Sigmoid colon (tissue), 7 donors: ENCODE data around the gene COL6A1. TPM values are rescaled to one million over a fixed set of nuclear protein-coding genes. Genes with fewer than 3 reads are reported as not detected.
"Not testable (repeated sequence)": the region's sequence is repeated elsewhere in the genome, so short reads cannot be mapped to it uniquely, and the experiment has no call there.

Experiments
- DNase-seq: peaks from one replicate; pipeline ENCODE4 v3.0.0-alpha.2; 2019
- H3K27ac ChIP-seq, 4 donors: fragments of 200-600 bp; sonication (generic); one replicate each; pipeline ENCODE4 v1.5.1; 2016 to 2019; ENCODE audit warnings: mild to moderate bottlenecking in 1 of 4
- H3K27me3 ChIP-seq, 3 donors: fragments of 200-600 bp; sonication (generic); one replicate each; pipeline ENCODE4 v1.5.1; 2019; ENCODE audit warnings: mild to moderate bottlenecking in 1 of 3
- H3K36me3 ChIP-seq, 4 donors: fragments of 200-600 bp; sonication (generic); one replicate each; pipeline ENCODE4 v1.5.1; 2016 to 2019
- H3K4me1 ChIP-seq, 4 donors: fragments of 200-600 bp; sonication (generic); one replicate each; pipeline ENCODE4 v1.5.1; 2017 to 2019
- H3K4me3 ChIP-seq, 4 donors: fragments of 200-600 bp; sonication (generic); one replicate each; pipeline ENCODE4 v1.5.1; 2017 to 2019; ENCODE audit warnings: mild to moderate bottlenecking in 2 of 4, moderate library complexity in 1 of 4
- H3K9me3 ChIP-seq, 4 donors: fragments of 200-600 bp in 3 of 4; sonication (generic) in 3 of 4; one replicate each; pipeline versions ENCODE4 v1.5.1 to v1.6.1; 2013 to 2019
- CTCF ChIP-seq, 4 experiments: fragments of 450-650 bp in 3 of 4; fragments of 200-600 bp in 1 of 4; IDR thresholded peaks; one replicate each; pipeline ENCODE4 v1.5.1; 2016 to 2019; ENCODE audit warnings: antibody characterized with exemption in 4 of 4, mild to moderate bottlenecking in 3 of 4, moderate library complexity in 2 of 4
- EP300 ChIP-seq, 4 donors: sonication (generic); formaldehyde crosslinking; IDR thresholded peaks; one replicate each; pipeline ENCODE4 v1.6.1; 2017; ENCODE audit warnings: antibody characterized with exemption in 4 of 4
- POLR2A ChIP-seq, 2 donors: fragments of 450-650 bp; IDR thresholded peaks; one replicate each; pipeline ENCODE4 v1.6.1; 2016; ENCODE audit warnings: antibody characterized with exemption in 2 of 2, mild to moderate bottlenecking in 2 of 2, moderate library complexity in 2 of 2
- POLR2AphosphoS5 ChIP-seq, 4 donors: sonication (generic); formaldehyde crosslinking; IDR thresholded peaks; one replicate each; pipeline ENCODE4 v1.6.1; 2017; ENCODE audit warnings: antibody characterized with exemption in 4 of 4
- WGBS, 2 donors: extraction: QIAGEN DNeasy Blood & Tissue Kit; methylation state at CpG; one replicate each; pipeline ENCODE4 v1.1.7; 2013; 5-methylcytosine and 5-hydroxymethylcytosine counted together
- intact Hi-C: fragments of 100-400 bp; cut with DNase I; formaldehyde crosslinking; loops from one replicate; pipeline ENCODE4 v1.15.1; 2023
- polyA plus RNA-seq, 3 donors: library from polyadenylated mRNA; stranded (reverse); fragments of 200-250 nt; gene quantifications; one replicate each; pipeline ENCODE4 v1.2.3, GENCODE V29; 2013
- total RNA-seq, 4 donors: library from RNA; depleted of rRNA; stranded (reverse); fragments of >200 nt; gene quantifications; one replicate each; pipeline ENCODE4 v1.1.0, GENCODE V29; 2016
- donor health status: healthy with polysubstance abuse.
- donor health status: Bipolar disorder and iron deficiency.
- donor health status: healthy.

Gene COL6A1
- total and polyA plus RNA-seq, 7 donors: 14.3 to 1,755 (median 622) TPM

GRCh38 chr21:45972716-45973474, 8.7 kb upstream of the COL6A1 start:
- no peaks in the 10 kb centered on the region for H3K9me3 ChIP-seq
- no peaks in the 10 kb centered on the region for H3K27me3 ChIP-seq
- H3K36me3 ChIP-seq: no peaks in the 10 kb centered on the region
- WGBS, 2 donors: 2 to 5% methylated on average over 58 of the region's 58 CpGs
- peak overlapping the region; percentile 18 to 59 (median 47) for H3K4me3 ChIP-seq
- TF ChIP-seq POLR2A (IDR thresholded peaks at IDR 0.05) (no peak), CTCF (IDR thresholded peaks at IDR 0.05) (no peak), POLR2AphosphoS5 (IDR thresholded peaks at IDR 0.05) (peak in 3 of 4 donors; percentile 44 to 54 (median 44)), EP300 (IDR thresholded peaks at IDR 0.05) (peak in 1 of 4 donors; percentile 2)
- intact Hi-C loops: loop anchor here (1.0 to 5.0 kb wide), 2 partner anchors 125 to 254 kb away; partner anchors contain the start of genes COL6A2 and LSS
- DNase-seq: peak; percentile 93
- peak overlapping the region; percentile 90 to 98 (median 98) for H3K27ac ChIP-seq
- peaks cover 0 to 71% (median 67%) of the 10 kb centered on the region in 4 donors for H3K4me1 ChIP-seq

- Histone ChIP-seq H3K36me3 (no peaks in the 10 kb centered on the region), H3K9me3 (no peaks in the 10 kb centered on the region), H3K27ac (peak overlapping the region; percentile 90 to 98 (median 98)), H3K27me3 (no peaks in the 10 kb centered on the region), H3K4me3 (peak overlapping the region; percentile 39 to 59 (median 47)), H3K4me1 (peaks cover 0 to 74% (median 72%) of the 10 kb centered on the region in 4 donors)
- DNase-seq: peak; percentile 96
- intact Hi-C loops: loop anchor here (1.0 to 5.0 kb wide), 2 partner anchors 125 to 254 kb away; partner anchors contain the start of genes COL6A2 and LSS
- 1 to 2% methylated on average over 38 of the region's 38 CpGs for WGBS, 2 donors
- TF ChIP-seq CTCF (IDR thresholded peaks at IDR 0.05) (peak in 3 of 4 experiments; percentile 65 to 72 (median 71)), POLR2AphosphoS5 (IDR thresholded peaks at IDR 0.05) (peak; percentile 44 to 69 (median 55)), POLR2A (IDR thresholded peaks at IDR 0.05) (peak in 1 of 2 donors; percentile 19), EP300 (IDR thresholded peaks at IDR 0.05) (peak in 1 of 4 donors; percentile 10)
Measured at GRCh38 chr21:45973475-45974072, 8.0 kb upstream of the COL6A1 start.

- 1 to 2% methylated on average over 59 of the region's 59 CpGs for WGBS, 2 donors
- TF ChIP-seq CTCF (IDR thresholded peaks at IDR 0.05) (no peak), POLR2AphosphoS5 (IDR thresholded peaks at IDR 0.05) (peak in 2 of 4 donors; percentile 53 to 61)
- Histone ChIP-seq H3K4me1 (peaks cover 0 to 82% (median 80%) of the 10 kb centered on the region in 4 donors), H3K27me3 (no peaks in the 10 kb centered on the region), H3K36me3 (no peaks in the 10 kb centered on the region), H3K27ac (peak overlapping the region; percentile 90 to 98 (median 98)), H3K4me3 (peak overlapping the region; percentile 39 to 59 (median 47)), H3K9me3 (no peaks in the 10 kb centered on the region)
- intact Hi-C loops: loop anchor here (5.0 kb wide), 1 partner anchor 253 kb away; the partner anchor contains the start of gene LSS
- peak; percentile 89 for DNase-seq
Measured at GRCh38 chr21:45974073-45975019, 7.2 kb upstream of the COL6A1 start.

GRCh38 chr21:45975020-45975666, 6.4 kb upstream of the COL6A1 start:
- peaks cover 0 to 89% (median 87%) of the 10 kb centered on the region in 4 donors for H3K4me1 ChIP-seq
- H3K9me3 ChIP-seq: no peaks in the 10 kb centered on the region
- 8 to 17% methylated on average over 33 of the region's 33 CpGs for WGBS, 2 donors
- no peaks in the 10 kb centered on the region for H3K36me3 ChIP-seq
- H3K4me3 ChIP-seq: peak overlapping the region; percentile 39 to 59 (median 47)
- H3K27me3 ChIP-seq: no peaks in the 10 kb centered on the region
- DNase-seq: peak; percentile 95
- intact Hi-C loops: no loop called here
- H3K27ac ChIP-seq: peak overlapping the region; percentile 90 to 98 (median 98)
- TF ChIP-seq POLR2AphosphoS5 (IDR thresholded peaks at IDR 0.05) (peak in 3 of 4 donors; percentile 65 to 84 (median 80)), CTCF (IDR thresholded peaks at IDR 0.05) (peak in 1 of 4 experiments; percentile 50), EP300 (IDR thresholded peaks at IDR 0.05) (peak in 1 of 4 donors; percentile 35), POLR2A (IDR thresholded peaks at IDR 0.05) (peak; percentile 78 to 79)

- WGBS, 2 donors: 38 to 41% methylated on average over 13 of the region's 13 CpGs
- H3K27me3 ChIP-seq, intact Hi-C loops, H3K36me3 ChIP-seq, H3K9me3 ChIP-seq: not testable (repeated sequence)
- H3K4me1 ChIP-seq: peaks cover 0 to 89% (median 81%) of the 10 kb centered on the region in 4 donors
- H3K27ac ChIP-seq: peak overlapping the region; percentile 90 to 98 (median 98)
- peak overlapping the region; percentile 39 to 59 (median 47) for H3K4me3 ChIP-seq
- peak; percentile 49 for DNase-seq
Measured at GRCh38 chr21:45975667-45976409, 5.7 kb upstream of the COL6A1 start.
